Measurements from ENCODE around the gene CCT3. TPM values are rescaled to one million over a fixed set of nuclear protein-coding genes. Genes with fewer than 3 reads are reported as not detected.

The CCT3 gene
- total RNA-seq, 2 donors from 2014 or later, result 125 to 294 TPM

- no peak for DNase-seq
- H3K4me3 ChIP-seq, result no peak overlapping the region
- no peak overlapping the region for H3K9ac ChIP-seq (ENCODE audit: low read depth in 2 of 2, low read length in 2 of 2)
- no peaks in the 10 kb centered on the region for H3K9me3 ChIP-seq
- intact Hi-C loops (cut with DNase I), result no loop called here
- H3K27ac ChIP-seq, result no peak overlapping the region
- peaks cover 7% of the 10 kb centered on the region for H3K4me1 ChIP-seq
- no peaks in the 10 kb centered on the region for H3K36me3 ChIP-seq
- H3K27me3 ChIP-seq, result no peaks in the 10 kb centered on the region
- TF ChIP-seq CTCF (IDR thresholded peaks at IDR 0.05), result no peak
Observed at GRCh38 chr1:156286061-156286460, 52.0 kb downstream of the CCT3 start.

- Histone ChIP-seq H3K27ac (no peak overlapping the region), H3K4me1 (peaks cover 13% of the 10 kb centered on the region), H3K27me3 (no peaks in the 10 kb centered on the region), H3K36me3 (no peaks in the 10 kb centered on the region), H3K9ac (ENCODE audit: low read depth in 2 of 2, low read length in 2 of 2) (no peak overlapping the region), H3K4me3 (no peak overlapping the region), H3K9me3 (no peaks in the 10 kb centered on the region)
- no peak for DNase-seq
- intact Hi-C loops (cut with DNase I), result no loop called here
- no peak for TF ChIP-seq CTCF (IDR thresholded peaks at IDR 0.05)
Observed at GRCh38 chr1:156285437-156285836, 52.7 kb downstream of the CCT3 start.

- TF ChIP-seq CTCF (IDR thresholded peaks at IDR 0.05), result no peak
- DNase-seq, result no peak
- no peak overlapping the region for H3K27ac ChIP-seq
Observed at GRCh38 chr1:156284757-156285156, 53.3 kb downstream of the CCT3 start.

GRCh38 chr1:156284112-156284511, 54.0 kb downstream of the CCT3 start, which contains the start of gene TMEM79:
TMEM79 (plus strand) TSS chr1:156284325; CDS start chr1:156285227, 902 bp downstream.
- Histone ChIP-seq H3K9me3 (no peaks in the 10 kb centered on the region), H3K4me1 (peaks cover 14% of the 10 kb centered on the region), H3K27ac (peak within 1 kb of the TSS; percentile 91), H3K4me3 (peak within 1 kb of the TSS; percentile 86), H3K9ac (ENCODE audit: low read depth in 2 of 2, low read length in 2 of 2) (peak within 1 kb of the TSS; percentile 64 to 77), H3K36me3 (no peaks in the 10 kb centered on the region), H3K27me3 (no peaks in the 10 kb centered on the region)
- DNase-seq, result peak; percentile 44
- no peak for TF ChIP-seq CTCF (IDR thresholded peaks at IDR 0.05)
- intact Hi-C loops (cut with DNase I), result no loop called here

More at GRCh38 chr1:156284757-156285156, 53.3 kb downstream of the CCT3 start:
- Histone ChIP-seq H3K9ac (ENCODE audit: low read depth in 2 of 2, low read length in 2 of 2) (peak overlapping the region in 1 of 2 donors; percentile 31), H3K4me3 (no peak overlapping the region), H3K27me3 (no peaks in the 10 kb centered on the region), H3K4me1 (peaks cover 14% of the 10 kb centered on the region), H3K9me3 (no peaks in the 10 kb centered on the region), H3K36me3 (no peaks in the 10 kb centered on the region)
- intact Hi-C loops (cut with DNase I), result no loop called here

GRCh38 chr1:156283521-156283920, 54.6 kb downstream of the CCT3 start:
- no peak for TF ChIP-seq CTCF (IDR thresholded peaks at IDR 0.05)
- peak overlapping the region; percentile 86 for H3K4me3 ChIP-seq
- H3K27me3 ChIP-seq, result no peaks in the 10 kb centered on the region
- H3K4me1 ChIP-seq, result peaks cover 14% of the 10 kb centered on the region
- peak overlapping the region; percentile 91 for H3K27ac ChIP-seq
- no peaks in the 10 kb centered on the region for H3K36me3 ChIP-seq
- intact Hi-C loops (cut with DNase I), result no loop called here
- peak overlapping the region; percentile 64 to 77 for H3K9ac ChIP-seq (ENCODE audit: low read depth in 2 of 2, low read length in 2 of 2)
- H3K9me3 ChIP-seq, result no peaks in the 10 kb centered on the region
- no peak for DNase-seq
